CD14-positive monocyte (primary cell): ENCODE results near the gene CSTPP1. TPM values are rescaled to one million over a fixed set of nuclear protein-coding genes. Genes with fewer than 3 reads are reported as not detected.

ENCODE experiments used
- DNase-seq, 3 donors: peaks; one replicate each; pipeline ENCODE4 v3.0.0-alpha.2; 2011 to 2022
- H2AFZ ChIP-seq: 2 replicates; pipeline ENCODE4 v1.6.0; 2012; ENCODE audit warnings: mild to moderate bottlenecking, low read depth, low read length, inconsistent platforms; ENCODE audit not compliant: insufficient read depth, poor library complexity, severe bottlenecking
- H3K27ac ChIP-seq, 2 donors: 1 replicate in 1 of 2; 2 replicates in 1 of 2; pipeline ENCODE4 v1.5.1; 2012 to 2013; ENCODE audit warnings: low read length in 2 of 2, control low read depth in 1 of 2, inconsistent platforms in 1 of 2, low read depth in 1 of 2, mild to moderate bottlenecking in 1 of 2
- H3K27me3 ChIP-seq, 2 donors: one replicate each; pipeline versions ENCODE4 v1.6.0 to v1.6.1; 2011 to 2013; ENCODE audit warnings: low read length in 2 of 2; ENCODE audit not compliant: control insufficient read depth in 2 of 2, insufficient read depth in 2 of 2
- H3K36me3 ChIP-seq, 2 donors: replicated peaks in 1 of 2; 1 replicate in 1 of 2; 2 replicates in 1 of 2; pipeline versions ENCODE4 v1.5.1 to v1.6.1; 2012 to 2013; ENCODE audit warnings: low read length in 2 of 2, control low read depth in 1 of 2, inconsistent platforms in 1 of 2, mild to moderate bottlenecking in 1 of 2; ENCODE audit not compliant: insufficient read depth in 2 of 2, control insufficient read depth in 1 of 2
- H3K4me1 ChIP-seq, 2 donors: 1 replicate in 1 of 2; 2 replicates in 1 of 2; pipeline versions ENCODE4 v1.5.1 to v1.6.1; 2012 to 2013; ENCODE audit warnings: low read length in 2 of 2, control low read depth in 1 of 2, inconsistent platforms in 1 of 2, mild to moderate bottlenecking in 1 of 2, moderate library complexity in 1 of 2; ENCODE audit not compliant: insufficient read depth in 2 of 2, control insufficient read depth in 1 of 2
- H3K4me2 ChIP-seq: replicated peaks from 2 replicates; pipeline ENCODE3; 2012; ENCODE audit warnings: low read length, moderate library complexity, mild to moderate bottlenecking; ENCODE audit not compliant: poor library complexity, severe bottlenecking; ENCODE audit errors: extremely low read depth
- H3K4me3 ChIP-seq, 3 experiments: fragments of 200-600 bp in 1 of 3; sonication (generic) in 1 of 3; replicated peaks in 1 of 3; 1 replicate in 2 of 3; 2 replicates in 1 of 3; pipeline ENCODE4 v1.5.1; 2011 to 2013; ENCODE audit warnings: low read length in 3 of 3, mild to moderate bottlenecking in 3 of 3, control low read depth in 2 of 3, low read depth in 2 of 3, inconsistent platforms in 1 of 3, moderate library complexity in 1 of 3
- H3K79me2 ChIP-seq: 2 replicates; pipeline ENCODE4 v1.6.0; 2012; ENCODE audit warnings: mild to moderate bottlenecking, control low read depth, inconsistent platforms, low read length, moderate library complexity; ENCODE audit not compliant: insufficient read depth
- H3K9ac ChIP-seq: 2 replicates; pipeline ENCODE4 v1.6.0; 2017; ENCODE audit warnings: low read length, mild to moderate bottlenecking; ENCODE audit not compliant: insufficient read depth, poor library complexity, severe bottlenecking
- H3K9me3 ChIP-seq, 2 donors: replicated peaks in 1 of 2; 1 replicate in 1 of 2; 2 replicates in 1 of 2; pipeline versions ENCODE4 v1.5.1 to v1.6.1; 2012 to 2013; ENCODE audit warnings: low read length in 2 of 2, control low read depth in 1 of 2; ENCODE audit not compliant: control insufficient read depth in 1 of 2, insufficient read depth in 1 of 2
- H4K20me1 ChIP-seq: 2 replicates; pipeline ENCODE4 v1.6.0; 2012; ENCODE audit warnings: mild to moderate bottlenecking, low read length, control low read depth, moderate library complexity; ENCODE audit not compliant: insufficient read depth
- H3K27ac Mint-ChIP-seq, 7 donors: one replicate each; pipeline ENCODE4 v1.8.0; 2020; ENCODE audit warnings: mild to moderate bottlenecking in 7 of 7, mixed read lengths in 7 of 7, moderate library complexity in 6 of 7, inconsistent platforms in 2 of 7
- H3K27me3 Mint-ChIP-seq, 3 donors: one replicate each; pipeline ENCODE4 v1.8.0; 2021 to 2022; ENCODE audit warnings: low read depth in 3 of 3, mild to moderate bottlenecking in 3 of 3, mixed read lengths in 3 of 3, moderate library complexity in 3 of 3, inconsistent platforms in 1 of 3
- H3K36me3 Mint-ChIP-seq, 2 donors: one replicate each; pipeline ENCODE4 v1.8.0; 2020; ENCODE audit warnings: mixed read lengths in 2 of 2, inconsistent platforms in 1 of 2, mild to moderate bottlenecking in 1 of 2
- H3K4me1 Mint-ChIP-seq: one replicate; pipeline ENCODE4 v1.8.0; 2020; ENCODE audit warnings: mild to moderate bottlenecking, mixed read lengths
- H3K4me3 Mint-ChIP-seq, 2 donors: one replicate each; pipeline ENCODE4 v1.8.0; 2020; ENCODE audit warnings: mild to moderate bottlenecking in 2 of 2, mixed read lengths in 2 of 2, moderate library complexity in 1 of 2
- H3K9me3 Mint-ChIP-seq, 7 donors: one replicate each; pipeline ENCODE4 v1.8.0; 2020 to 2022; ENCODE audit warnings: mixed read lengths in 7 of 7, mild to moderate bottlenecking in 6 of 7, moderate library complexity in 6 of 7, inconsistent platforms in 2 of 7
- CTCF ChIP-seq: fragments of 200-600 bp; IDR thresholded peaks from one replicate; pipeline ENCODE4 v1.8.0; 2022; ENCODE audit warnings: antibody characterized with exemption, mild to moderate bottlenecking
- WGBS: methylation state at CpG from one replicate; pipeline ENCODE4 v1.1.5; 2013; ENCODE audit warnings: missing lambda C conversion rate; ENCODE audit not compliant: insufficient coverage; 5-methylcytosine and 5-hydroxymethylcytosine counted together
- intact Hi-C, 2 donors: fragments of 100-400 bp; cut with micrococcal nuclease; formaldehyde crosslinking; loops; one replicate each; pipeline versions ENCODE4 v1.15.0 to v1.15.1; 2023
- polyA plus RNA-seq, 3 donors: library from polyadenylated mRNA; depleted of rRNA in 1 of 3; unstranded in 2 of 3; stranded (reverse) in 1 of 3; fragments of 300-500 nt in 2 of 3; fragments of >200 nt in 1 of 3; fragmentation: Illumina TruSeq in 2 of 3; gene quantifications; 1 replicate in 2 of 3; 2 replicates in 1 of 3; pipeline ENCODE4 v1.2.3, GENCODE V29; 2012 to 2021

CSTPP1 gene
- polyA plus RNA-seq, 3 donors, result 4.5 to 6.5 (median 5.9) TPM

GRCh38 chr11:46999217-46999616, 62.7 kb downstream of the CSTPP1 start:
- H3K36me3 Mint-ChIP-seq, result peaks cover 7 to 18% of the 10 kb centered on the region in 2 donors
- H3K4me1 Mint-ChIP-seq, result peaks cover 36% of the 10 kb centered on the region
- Histone ChIP-seq H3K9ac (no peak overlapping the region), H3K79me2 (no peaks in the 10 kb centered on the region), H3K27ac (no peak overlapping the region), H3K9me3 (no peaks in the 10 kb centered on the region), H3K4me1 (peaks cover 24 to 25% of the 10 kb centered on the region in 2 donors), H3K27me3 (no peaks in the 10 kb centered on the region), H3K4me3 (no peak overlapping the region), H3K36me3 (no peaks in the 10 kb centered on the region), H4K20me1 (no peaks in the 10 kb centered on the region), H2AFZ (no peak overlapping the region), H3K4me2 (no peak overlapping the region)
- no peak for TF ChIP-seq CTCF
- no peak overlapping the region for H3K4me3 Mint-ChIP-seq
- H3K9me3 Mint-ChIP-seq, result peaks cover 0 to 5% (median 2%) of the 10 kb centered on the region in 7 donors
- intact Hi-C loops, result no loop called here
- H3K27me3 Mint-ChIP-seq, result no peaks in the 10 kb centered on the region
- H3K27ac Mint-ChIP-seq, result no peak overlapping the region
- DNase-seq, result no peak

- no peak overlapping the region for H2AFZ ChIP-seq
- H3K9ac ChIP-seq, result no peak overlapping the region
- no CpG with 5 or more reads among the region's 2 CpGs for WGBS
- H3K4me3 ChIP-seq, result no peak overlapping the region
- H3K36me3 Mint-ChIP-seq, result peaks cover 7 to 18% of the 10 kb centered on the region in 2 donors
- intact Hi-C loops, result no loop called here
- H3K4me1 ChIP-seq, result peaks cover 30 to 33% of the 10 kb centered on the region in 2 donors
- no peaks in the 10 kb centered on the region for H3K9me3 ChIP-seq
- peaks cover 0 to 5% (median 2%) of the 10 kb centered on the region in 7 donors for H3K9me3 Mint-ChIP-seq
- no peak for DNase-seq
- H3K4me3 Mint-ChIP-seq, result no peak overlapping the region
- no peaks in the 10 kb centered on the region for H3K79me2 ChIP-seq
- H3K4me1 Mint-ChIP-seq, result peaks cover 43% of the 10 kb centered on the region
- no peaks in the 10 kb centered on the region for H4K20me1 ChIP-seq
- H3K4me2 ChIP-seq, result no peak overlapping the region
- no peak overlapping the region for H3K27ac ChIP-seq
- H3K36me3 ChIP-seq, result no peaks in the 10 kb centered on the region
- TF ChIP-seq CTCF, result no peak
- H3K27ac Mint-ChIP-seq, result no peak overlapping the region
- H3K27me3 ChIP-seq, result no peaks in the 10 kb centered on the region
- H3K27me3 Mint-ChIP-seq, result no peaks in the 10 kb centered on the region
These were observed 63.5 kb downstream of the CSTPP1 start for GRCh38 chr11:47000033-47000432.
